GM18508 (cell line): ENCODE measurements around the gene RERE.

ENCODE experiments used
- ATAC-seq: cut with Tn5 transposase; IDR thresholded peaks from one replicate; pipeline ENCODE4 v1.9.1; 2021; ENCODE audit warnings: moderate number of reproducible peaks; ENCODE audit not compliant: insufficient read depth, unreplicated experiment

Gene RERE

GRCh38 chr1:8352886-8353785, 464.3 kb downstream of the RERE start:
- no peak for ATAC-seq

DNA sequence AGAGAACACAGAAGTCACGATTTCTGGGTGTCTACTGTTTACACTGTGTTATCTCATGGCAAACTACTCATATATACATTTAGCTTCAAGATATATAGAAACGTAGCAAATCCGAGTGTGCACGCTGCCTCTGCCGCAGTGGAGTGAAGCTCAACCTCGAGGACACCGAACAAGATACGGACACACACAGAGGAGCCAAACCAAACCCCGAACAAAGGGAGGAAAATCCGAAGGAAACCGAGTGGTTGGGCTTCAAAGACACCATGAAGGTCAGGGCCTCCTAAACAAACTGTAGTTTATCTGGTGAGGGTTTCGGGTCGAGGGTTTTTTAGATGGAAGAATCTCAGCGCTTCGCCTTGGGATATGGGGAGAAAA, 465.0 kb downstream of the RERE start:
- ATAC-seq: no peak

DNA sequence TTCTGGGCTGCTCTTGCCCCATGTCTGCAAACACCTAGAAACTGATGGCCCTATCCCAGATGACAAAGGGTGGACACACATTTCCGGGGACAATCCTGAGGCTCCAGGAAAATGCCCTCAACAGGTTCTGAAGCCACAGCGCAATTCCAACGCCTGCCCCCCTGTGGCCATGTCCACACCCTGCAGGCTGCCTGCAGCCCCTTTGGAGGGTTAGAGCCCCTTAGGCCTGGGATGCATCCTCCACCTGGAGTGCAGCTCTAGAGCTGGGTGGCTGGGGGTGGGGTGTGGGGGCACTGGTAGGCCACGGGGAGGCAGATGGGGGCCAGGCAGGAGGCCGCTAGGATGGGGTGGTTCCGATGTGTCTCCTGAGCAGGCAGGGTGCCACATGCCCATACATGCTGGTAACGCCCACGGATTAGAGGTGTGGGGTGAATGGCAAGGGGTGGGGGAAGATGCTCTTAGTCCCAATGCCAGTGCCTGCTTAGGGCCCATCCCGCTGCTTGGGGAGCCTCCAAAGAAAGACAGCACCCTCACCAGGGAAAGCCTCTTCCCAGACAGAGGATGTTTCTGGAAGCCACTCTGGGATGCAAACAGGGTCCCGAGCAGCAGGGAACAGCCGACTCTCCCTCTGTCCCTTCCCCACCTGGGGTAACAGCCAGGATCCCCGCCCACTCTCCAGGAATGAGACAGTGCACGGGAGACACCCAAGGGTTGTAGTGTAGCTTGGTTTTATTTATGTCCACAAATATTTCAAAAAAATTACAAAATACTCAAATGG, 465.6 kb downstream of the RERE start:
- ATAC-seq: no peak

DNA sequence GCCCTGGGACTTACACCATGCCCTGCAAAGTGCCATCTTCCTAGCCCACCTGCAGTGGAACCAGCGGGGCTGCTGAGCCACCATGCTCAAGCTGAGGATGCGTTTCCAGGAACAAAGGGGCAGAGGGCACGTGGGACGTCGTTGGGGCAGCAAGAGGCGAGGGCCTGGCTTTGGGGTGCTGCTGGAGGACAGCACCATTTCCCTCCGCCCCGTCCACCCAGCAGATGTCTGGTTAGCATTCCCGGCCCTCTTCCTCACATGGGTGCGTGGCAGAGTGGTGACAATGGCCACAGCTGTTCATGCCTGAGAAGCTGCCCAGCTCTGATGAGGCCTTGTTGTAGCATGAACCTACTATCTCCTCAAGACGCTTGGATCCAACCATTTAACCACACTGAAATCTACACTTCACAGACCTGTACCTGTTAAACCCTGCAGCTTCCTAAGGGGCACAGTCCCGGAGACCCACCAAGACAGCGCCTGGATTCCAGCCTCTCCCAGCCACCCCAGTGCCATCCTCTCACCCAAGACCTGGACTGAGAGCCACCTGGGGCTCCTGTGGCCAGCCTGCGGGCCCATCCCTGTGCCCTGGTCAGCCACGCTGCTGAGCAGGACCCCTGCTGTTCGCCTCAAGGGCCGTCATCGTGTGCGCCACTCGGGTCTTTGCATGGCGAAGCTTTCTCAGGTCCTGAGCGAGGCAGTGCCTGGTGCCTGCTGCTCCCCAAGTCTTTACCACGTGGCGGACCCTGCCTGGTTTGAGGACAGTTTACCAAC, 466.3 kb downstream of the RERE start:
- no peak for ATAC-seq

GRCh38 chr1:8349961-8350360, 467.5 kb downstream of the RERE start:
- ATAC-seq: no peak

DNA sequence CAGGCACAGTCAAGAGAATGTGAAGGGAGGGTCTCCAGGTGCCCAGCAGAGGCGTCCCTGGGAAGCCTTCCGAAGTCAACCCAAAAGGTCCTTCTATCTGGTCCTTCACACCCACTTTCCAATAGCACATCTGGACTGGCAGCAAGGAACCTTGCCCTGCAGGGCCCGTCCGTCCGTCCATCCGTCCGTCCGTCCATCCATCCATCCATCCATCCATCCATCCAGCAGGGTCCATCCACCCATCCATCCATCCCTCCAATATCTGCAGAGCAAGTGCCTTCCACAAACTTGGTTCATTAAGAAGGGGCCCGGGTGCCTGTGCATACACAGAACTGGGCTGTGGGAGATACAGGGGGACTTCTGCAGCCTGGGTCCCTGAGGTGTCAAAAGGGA, 468.0 kb downstream of the RERE start:
- no peak for ATAC-seq

DNA sequence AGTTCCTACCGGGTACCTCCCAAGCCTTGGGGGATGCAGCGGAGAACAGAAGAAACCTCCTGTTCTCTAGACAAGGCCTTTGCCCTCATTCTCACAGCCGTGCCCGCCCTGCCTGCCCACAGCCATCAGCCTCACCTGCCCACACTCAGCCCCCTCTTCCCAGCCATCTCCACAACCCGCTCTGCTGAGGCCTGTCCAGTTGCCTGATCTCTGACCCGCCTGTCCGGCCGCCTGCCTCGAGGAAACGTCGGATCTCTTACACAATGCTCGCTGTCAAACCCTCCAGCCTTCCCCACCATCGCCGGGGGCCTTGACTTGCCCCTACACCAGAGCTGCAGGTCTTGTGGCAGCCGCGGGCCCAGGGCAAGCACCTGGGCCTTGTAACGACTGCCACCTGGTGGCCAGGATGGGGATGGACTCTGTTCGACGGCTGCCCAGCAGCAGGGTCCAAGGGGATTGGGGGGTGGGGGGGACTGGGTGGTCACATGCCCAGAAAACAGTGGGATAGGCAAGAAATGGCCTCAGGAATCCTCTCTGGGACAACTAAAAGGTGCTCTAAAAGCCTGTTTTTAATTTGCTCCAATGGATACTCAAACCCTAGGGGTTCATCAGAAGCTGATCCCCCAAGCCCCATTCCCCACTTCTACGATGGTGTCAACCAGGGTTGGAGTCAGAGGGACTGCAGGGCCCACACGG, 468.5 kb downstream of the RERE start:
- ATAC-seq: no peak

DNA sequence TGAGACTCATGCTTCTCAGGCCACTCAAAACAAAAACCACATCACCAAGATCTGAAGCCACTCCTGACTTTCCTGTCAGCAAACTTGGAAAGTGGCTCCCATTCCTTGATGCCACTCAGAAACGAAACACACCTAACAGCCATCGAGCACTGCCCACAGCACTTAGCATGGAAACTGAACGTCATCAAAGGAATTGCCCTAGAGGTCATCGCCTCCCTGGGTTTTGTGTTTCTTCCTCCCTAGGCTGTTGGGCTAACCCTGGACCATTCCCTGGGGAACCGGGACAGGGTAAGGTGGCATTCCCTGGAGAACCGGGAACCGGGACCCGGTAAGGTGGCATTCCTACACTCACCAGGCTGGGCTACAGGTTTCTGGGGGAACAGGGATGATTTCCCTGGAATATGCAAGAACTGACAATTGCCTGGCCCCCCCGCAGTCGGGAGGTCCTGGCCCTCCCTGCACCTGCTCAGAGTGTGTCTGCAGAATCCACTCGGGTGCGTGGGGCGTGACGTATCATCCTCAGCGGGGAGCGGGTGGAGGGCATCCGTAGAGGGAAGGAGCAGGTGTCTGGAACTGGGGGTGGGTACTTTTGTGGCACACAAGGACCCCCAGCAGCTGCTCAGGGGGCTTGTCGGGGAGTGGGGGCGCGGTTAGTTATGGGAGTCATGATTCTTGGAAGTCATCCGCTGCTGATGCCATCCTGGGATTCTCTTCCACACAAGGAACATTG, 469.2 kb downstream of the RERE start:
- ATAC-seq: no peak

DNA sequence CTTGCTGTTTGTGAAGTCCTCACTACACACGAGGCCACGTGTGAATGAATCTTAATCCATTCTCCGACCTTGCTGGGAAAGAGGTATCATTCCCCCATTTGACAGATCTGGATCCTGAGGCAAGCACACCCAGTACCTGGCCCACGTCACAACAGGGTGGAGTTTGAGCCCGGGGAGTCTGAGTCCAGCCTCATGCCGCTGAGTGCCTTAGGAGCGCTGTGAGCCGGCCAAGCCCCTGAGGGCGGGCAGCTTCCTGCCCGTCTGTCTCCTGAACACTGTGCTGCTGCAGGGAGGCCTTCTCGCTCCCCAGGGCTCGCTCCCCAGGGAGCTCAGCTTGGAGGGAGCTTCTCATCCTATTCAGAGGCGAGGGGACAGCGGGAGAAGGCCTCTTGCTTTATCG, 469.8 kb downstream of the RERE start:
- no peak for ATAC-seq

GRCh38 chr1:8345621-8346415, 471.6 kb downstream of the RERE start:
- ATAC-seq: no peak

DNA sequence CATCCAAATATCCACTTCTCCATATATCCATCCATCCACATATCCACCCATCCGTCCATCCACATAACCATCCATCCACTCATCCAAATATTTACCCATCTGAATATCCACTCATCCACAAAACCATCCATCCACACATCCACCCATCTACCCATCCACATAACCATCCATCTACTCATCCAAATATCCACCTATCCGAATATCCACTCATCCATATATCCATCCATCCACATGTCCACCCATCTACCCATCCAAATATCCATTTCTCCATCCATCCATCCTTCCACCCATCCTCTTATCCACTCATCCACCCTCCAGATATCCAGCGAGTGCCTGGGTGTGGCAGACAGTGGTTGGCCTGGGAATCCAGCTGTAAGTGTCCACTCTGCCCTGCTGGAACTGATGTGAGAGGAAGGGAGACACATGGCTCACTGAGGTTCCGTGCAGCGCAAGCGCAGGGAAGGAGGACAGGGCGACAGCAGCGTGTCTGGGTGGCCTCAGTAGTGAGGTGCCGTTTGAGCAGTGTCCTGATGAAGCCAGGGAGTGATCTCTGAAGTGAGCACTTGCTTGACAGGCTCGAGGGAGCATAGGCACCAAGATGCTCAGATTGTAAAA, 472.4 kb downstream of the RERE start:
- ATAC-seq: no peak

- no peak for ATAC-seq
These were observed 473.9 kb downstream of the RERE start for GRCh38 chr1:8343464-8344001.

DNA sequence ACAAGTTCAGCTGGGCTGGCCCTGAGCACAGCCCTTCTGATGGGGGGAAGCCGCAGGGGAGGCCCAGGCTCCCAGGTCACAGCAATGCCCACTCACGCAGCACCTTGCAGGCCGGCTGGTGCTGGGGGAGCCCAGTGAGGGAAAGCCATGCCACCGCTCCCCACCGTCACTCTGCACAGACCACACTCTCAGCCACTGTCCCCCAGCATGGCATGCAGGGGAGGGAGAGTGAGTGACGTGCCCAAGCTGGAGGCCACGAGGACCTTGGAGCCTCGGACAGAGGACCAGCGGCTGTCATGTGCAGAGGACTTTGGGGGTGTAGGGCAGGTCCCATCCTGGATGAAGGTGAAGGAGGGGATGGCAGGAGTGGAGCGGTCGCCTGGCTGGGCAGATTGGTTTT, 474.4 kb downstream of the RERE start:
- no peak for ATAC-seq

DNA sequence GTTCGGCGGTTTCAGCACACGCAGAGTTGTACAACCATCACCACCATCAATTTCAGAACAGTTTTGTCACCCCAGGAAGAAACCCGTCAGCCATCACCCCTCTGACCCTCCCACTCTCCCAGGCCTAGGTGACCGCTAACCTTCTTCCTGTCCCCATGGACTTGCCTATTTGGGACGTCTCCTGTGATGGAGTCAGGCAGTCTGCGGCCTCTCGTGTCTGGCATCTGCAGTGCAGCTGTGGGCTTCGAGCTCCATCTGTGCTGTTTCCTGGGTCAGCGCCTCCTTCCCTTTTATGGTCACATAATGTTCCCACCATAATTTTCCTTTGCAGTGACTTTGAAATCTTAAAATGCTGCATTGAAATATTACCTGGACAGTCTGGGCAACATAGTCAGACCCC, 475.1 kb downstream of the RERE start:
- no peak for ATAC-seq

DNA sequence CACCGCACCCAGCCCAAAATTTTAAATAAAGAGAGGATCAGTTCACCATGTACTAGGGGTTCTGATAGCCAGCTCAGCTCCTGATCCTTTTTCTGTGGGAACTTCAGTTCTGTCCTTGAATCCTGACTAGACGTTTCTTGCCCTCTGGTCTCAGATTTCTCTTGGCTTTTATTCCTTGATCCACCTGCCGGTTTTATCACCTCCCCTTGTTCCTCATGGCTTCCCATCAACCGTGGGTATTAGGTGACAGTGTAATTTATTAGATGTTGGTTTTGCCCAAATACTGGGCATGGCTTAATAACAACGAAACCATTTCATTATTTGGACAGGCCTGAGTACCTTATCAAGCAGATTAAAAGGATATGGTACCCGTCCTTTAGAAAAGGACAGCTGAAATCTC, 477.0 kb downstream of the RERE start:
- ATAC-seq: no peak

DNA sequence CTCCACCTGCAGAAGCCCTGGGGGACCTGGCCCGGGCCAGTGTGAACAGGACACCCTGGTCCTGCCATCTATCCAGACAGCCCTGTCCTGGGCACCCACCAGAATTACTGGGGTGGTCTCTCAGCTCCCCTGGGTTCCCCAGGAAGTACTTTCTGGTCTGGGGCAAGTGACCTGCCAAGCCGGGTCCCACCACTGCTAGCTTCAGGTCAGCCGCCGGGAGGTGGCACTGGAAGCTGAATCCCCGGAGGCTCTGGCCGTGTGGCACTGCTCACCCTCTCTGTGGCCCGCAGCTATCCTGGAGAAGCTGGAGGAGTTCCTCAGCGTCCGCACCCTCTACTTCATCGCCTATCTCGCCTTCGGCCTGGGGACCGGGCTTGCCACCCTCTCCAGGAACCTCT, 478.2 kb downstream of the RERE start:
- ATAC-seq: no peak

- ATAC-seq: no peak
These were observed 478.8 kb downstream of the RERE start for GRCh38 chr1:8338526-8339202.
